KMS-11 (cell line): ENCODE results near the gene MEP1A.
"Not testable (repeated sequence)": the region's sequence is repeated elsewhere in the genome, so short reads cannot be mapped to it uniquely, and the experiment has no call there.

Source experiments
- H2AFZ ChIP-seq: fragments of 200-600 bp; sonication (generic); 2 replicates; pipeline ENCODE4 v1.6.1; 2016; ENCODE audit warnings: antibody characterized with exemption, mixed run types, low read depth
- H3K27ac ChIP-seq: fragments of 200-600 bp; sonication (generic); 2 replicates; pipeline ENCODE4 v1.6.1; 2016; ENCODE audit warnings: mild to moderate bottlenecking, mixed run types
- H3K27me3 ChIP-seq: fragments of 200-600 bp; sonication (generic); 2 replicates; pipeline ENCODE4 v1.6.1; 2017; ENCODE audit warnings: mild to moderate bottlenecking, low read depth, mixed run types, moderate library complexity; ENCODE audit not compliant: insufficient read depth
- H3K36me3 ChIP-seq: fragments of 200-600 bp; sonication (generic); 2 replicates; pipeline ENCODE4 v1.6.1; 2017; ENCODE audit warnings: mild to moderate bottlenecking, mixed run types; ENCODE audit not compliant: insufficient read depth
- H3K4me1 ChIP-seq: fragments of 200-600 bp; sonication (generic); 2 replicates; pipeline ENCODE4 v1.6.1; 2016; ENCODE audit warnings: mild to moderate bottlenecking, low read depth, mixed run types; ENCODE audit not compliant: poor library complexity, severe bottlenecking
- H3K4me2 ChIP-seq: fragments of 200-600 bp; sonication (generic); 2 replicates; pipeline ENCODE4 v1.7.0; 2016; ENCODE audit warnings: mild to moderate bottlenecking, mixed run types
- H3K4me3 ChIP-seq: fragments of 200-600 bp; sonication (generic); IDR thresholded peaks from 2 replicates; pipeline ENCODE4 v1.6.1; 2017; ENCODE audit warnings: low read depth, low read length, mixed read lengths; ENCODE audit not compliant: insufficient read depth
- H3K79me2 ChIP-seq: fragments of 200-600 bp; sonication (generic); 2 replicates; pipeline ENCODE4 v1.6.1; 2016; ENCODE audit warnings: low read depth, mixed run types; ENCODE audit not compliant: insufficient read depth
- H3K9ac ChIP-seq: fragments of 200-600 bp; sonication (generic); 2 replicates; pipeline ENCODE4 v1.6.1; 2016; ENCODE audit warnings: mild to moderate bottlenecking, mixed run types
- H4K20me1 ChIP-seq: fragments of 200-600 bp; sonication (generic); 2 replicates; pipeline ENCODE4 v1.6.1; 2016; ENCODE audit warnings: mild to moderate bottlenecking, mixed run types; ENCODE audit not compliant: insufficient read depth
- CTCF ChIP-seq: fragments of 200-600 bp; sonication (generic); conservative IDR thresholded peaks from 2 replicates; pipeline ENCODE4 v1.6.1; 2017; ENCODE audit warnings: low read depth, mild to moderate bottlenecking, antibody characterized with exemption, low read length, moderate library complexity, mixed read lengths

MEP1A gene

GRCh38 chr6:46773201-46773855 is 19.9 kb upstream of the MEP1A start:
- Histone ChIP-seq H2AFZ (no peak overlapping the region), H3K4me3 (no peak overlapping the region), H4K20me1 (no peaks in the 10 kb centered on the region), H3K27me3 (no peaks in the 10 kb centered on the region), H3K4me2 (no peak overlapping the region), H3K9ac (no peak overlapping the region), H3K27ac (no peak overlapping the region), H3K4me1 (no peaks in the 10 kb centered on the region), H3K36me3 (no peaks in the 10 kb centered on the region), H3K79me2 (no peaks in the 10 kb centered on the region)
- TF ChIP-seq CTCF, result no peak

GRCh38 chr6:46774736-46775135 is 18.5 kb upstream of the MEP1A start:
- not testable (repeated sequence) for H3K9ac ChIP-seq, H3K79me2 ChIP-seq, H3K4me2 ChIP-seq, H3K27ac ChIP-seq, H3K4me1 ChIP-seq, H3K36me3 ChIP-seq, H2AFZ ChIP-seq, H4K20me1 ChIP-seq, H3K27me3 ChIP-seq, H3K4me3 ChIP-seq

GRCh38 chr6:46776070-46776712 is 17.0 kb upstream of the MEP1A start:
- H2AFZ ChIP-seq, result no peak overlapping the region
- no peaks in the 10 kb centered on the region for H3K36me3 ChIP-seq
- H4K20me1 ChIP-seq, result no peaks in the 10 kb centered on the region
- H3K9ac ChIP-seq, result no peak overlapping the region
- H3K4me1 ChIP-seq, result no peaks in the 10 kb centered on the region
- TF ChIP-seq CTCF, result no peak
- H3K4me3 ChIP-seq, result no peak overlapping the region
- no peak overlapping the region for H3K27ac ChIP-seq
- H3K27me3 ChIP-seq, result no peaks in the 10 kb centered on the region
- H3K79me2 ChIP-seq, result no peaks in the 10 kb centered on the region
- H3K4me2 ChIP-seq, result no peak overlapping the region

GRCh38 chr6:46777476-46778346 is 15.5 kb upstream of the MEP1A start:
- Histone ChIP-seq H3K4me2 (no peak overlapping the region), H3K4me1 (no peaks in the 10 kb centered on the region), H3K36me3 (no peaks in the 10 kb centered on the region), H3K27me3 (no peaks in the 10 kb centered on the region), H4K20me1 (no peaks in the 10 kb centered on the region), H3K9ac (no peak overlapping the region), H3K79me2 (no peaks in the 10 kb centered on the region), H3K4me3 (no peak overlapping the region), H3K27ac (no peak overlapping the region), H2AFZ (no peak overlapping the region)
- no peak for TF ChIP-seq CTCF
